Endothelial cell (in vitro differentiated cells): ENCODE data around the gene NISCH. TPM values are rescaled to one million over a fixed set of nuclear protein-coding genes. Genes with fewer than 3 reads are reported as not detected.

Source experiments
- DNase-seq: peaks from one replicate; pipeline ENCODE4 v3.0.0; 2021; ENCODE audit warnings: low spot score
- H3K27ac Mint-ChIP-seq: one replicate; pipeline ENCODE4 v1.8.0; 2021; ENCODE audit warnings: mixed read lengths, inconsistent platforms; ENCODE audit not compliant: unreplicated experiment
- H3K27me3 Mint-ChIP-seq: one replicate; pipeline ENCODE4 v1.8.0; 2021; ENCODE audit warnings: mild to moderate bottlenecking, moderate library complexity, mixed read lengths, inconsistent platforms; ENCODE audit not compliant: unreplicated experiment
- H3K36me3 Mint-ChIP-seq: one replicate; pipeline ENCODE4 v1.8.0; 2021; ENCODE audit warnings: mild to moderate bottlenecking, low read depth, mixed read lengths, inconsistent platforms; ENCODE audit not compliant: unreplicated experiment
- H3K4me1 Mint-ChIP-seq: one replicate; pipeline ENCODE4 v1.8.0; 2021; ENCODE audit warnings: mild to moderate bottlenecking, mixed read lengths, inconsistent platforms; ENCODE audit not compliant: unreplicated experiment
- H3K4me3 Mint-ChIP-seq: one replicate; pipeline ENCODE4 v1.8.0; 2021; ENCODE audit warnings: mild to moderate bottlenecking, mixed read lengths, inconsistent platforms; ENCODE audit not compliant: unreplicated experiment
- H3K9me3 Mint-ChIP-seq: one replicate; pipeline ENCODE4 v1.8.0; 2021; ENCODE audit warnings: mixed read lengths, inconsistent platforms; ENCODE audit not compliant: unreplicated experiment
- CTCF ChIP-seq: fragments of 200-600 bp; sonication (generic); IDR thresholded peaks from one replicate; pipeline ENCODE4 v1.5.0; 2021; ENCODE audit warnings: antibody characterized with exemption; ENCODE audit not compliant: unreplicated experiment
- total RNA-seq: library from RNA; stranded (reverse); fragmentation: NEBNext Ultra II Directional; extraction: Animal tissue kit (Norgen Biotek cat#: 25700); gene quantifications from one replicate; pipeline ENCODE4 v1.2.1, GENCODE V29; 2021; ENCODE audit not compliant: unreplicated experiment

Gene NISCH
- total RNA-seq, 1 donor from 2014 or later, result 261 TPM

- TF ChIP-seq CTCF, result no peak
- Mint-ChIP-seq H3K4me3 (no peak overlapping the region), H3K36me3 (peaks cover 32% of the 10 kb centered on the region), H3K4me1 (peaks cover 14% of the 10 kb centered on the region), H3K27ac (no peak overlapping the region), H3K9me3 (no peaks in the 10 kb centered on the region), H3K27me3 (peaks cover 6% of the 10 kb centered on the region)
- no peak for DNase-seq
Measured at GRCh38 chr3:52461874-52462273, 6.5 kb downstream of the NISCH start.

- TF ChIP-seq CTCF, result no peak
- no peak for DNase-seq
- Mint-ChIP-seq H3K9me3 (no peaks in the 10 kb centered on the region), H3K27ac (no peak overlapping the region), H3K4me1 (peaks cover 4% of the 10 kb centered on the region), H3K4me3 (no peak overlapping the region), H3K36me3 (peaks cover 24% of the 10 kb centered on the region), H3K27me3 (peaks cover 2% of the 10 kb centered on the region)
Measured at GRCh38 chr3:52463416-52463815, 8.0 kb downstream of the NISCH start.

GRCh38 chr3:52468336-52468735, 12.9 kb downstream of the NISCH start:
- Mint-ChIP-seq H3K27me3 (peaks cover 4% of the 10 kb centered on the region), H3K27ac (peak overlapping the region; percentile 76)

GRCh38 chr3:52469001-52469400, 13.6 kb downstream of the NISCH start:
- H3K27me3 Mint-ChIP-seq, result peaks cover 8% of the 10 kb centered on the region
- TF ChIP-seq CTCF, result no peak

More at GRCh38 chr3:52468336-52468735, 12.9 kb downstream of the NISCH start:
- Mint-ChIP-seq H3K4me3 (peak overlapping the region; percentile 56), H3K36me3 (peaks cover 36% of the 10 kb centered on the region), H3K9me3 (no peaks in the 10 kb centered on the region), H3K4me1 (peaks cover 26% of the 10 kb centered on the region)
- no peak for DNase-seq
- no peak for TF ChIP-seq CTCF

GRCh38 chr3:52470920-52471319, 15.5 kb downstream of the NISCH start:
- peaks cover 9% of the 10 kb centered on the region for H3K27me3 Mint-ChIP-seq
- H3K36me3 Mint-ChIP-seq, result peaks cover 39% of the 10 kb centered on the region
- TF ChIP-seq CTCF, result no peak
- DNase-seq, result no peak
- H3K27ac Mint-ChIP-seq, result no peak overlapping the region
- H3K4me3 Mint-ChIP-seq, result no peak overlapping the region
- peaks cover 26% of the 10 kb centered on the region for H3K4me1 Mint-ChIP-seq
- no peaks in the 10 kb centered on the region for H3K9me3 Mint-ChIP-seq

More at GRCh38 chr3:52469001-52469400, 13.6 kb downstream of the NISCH start:
- H3K36me3 Mint-ChIP-seq, result peaks cover 40% of the 10 kb centered on the region
- peak overlapping the region; percentile 76 for H3K27ac Mint-ChIP-seq
- H3K9me3 Mint-ChIP-seq, result no peaks in the 10 kb centered on the region
- peaks cover 26% of the 10 kb centered on the region for H3K4me1 Mint-ChIP-seq
- DNase-seq, result no peak
- no peak overlapping the region for H3K4me3 Mint-ChIP-seq
